Left ventricle myocardium inferior (tissue), 1 donor: ENCODE measurements around the gene MLIP. TPM values are rescaled to one million over a fixed set of nuclear protein-coding genes. Genes with fewer than 3 reads are reported as not detected.
A peak's percentile ranks its signal among the peaks of the same experiment; 100 is the strongest.

ENCODE experiments used
- DNase-seq: peaks from one replicate; pipeline ENCODE4 v3.0.0-alpha.2; 2020
- H3K27ac ChIP-seq: fragments of 200-600 bp; replicated peaks from 2 replicates; pipeline ENCODE4 v1.8.0; 2021
- H3K27me3 ChIP-seq: fragments of 200-600 bp; 2 replicates; pipeline ENCODE4 v1.8.0; 2021; ENCODE audit warnings: low read depth
- H3K36me3 ChIP-seq: fragments of 200-600 bp; 2 replicates; pipeline ENCODE4 v1.8.0; 2021
- H3K4me1 ChIP-seq: fragments of 200-600 bp; 2 replicates; pipeline ENCODE4 v1.8.0; 2021
- H3K4me3 ChIP-seq: fragments of 200-600 bp; 2 replicates; pipeline ENCODE4 v1.8.0; 2021; ENCODE audit warnings: mild to moderate bottlenecking, moderate library complexity
- H3K9me3 ChIP-seq: fragments of 200-600 bp; replicated peaks from 2 replicates; pipeline ENCODE4 v1.8.0; 2021
- intact Hi-C: fragments of 100-400 bp; cut with micrococcal nuclease; formaldehyde crosslinking; loops from one replicate; pipeline ENCODE4 v1.11.0; 2022
- total RNA-seq: library from RNA; stranded (reverse); fragmentation: NEBNext Ultra II Directional; extraction: Animal tissue kit (Norgen Biotek cat#: 25700); gene quantifications from one replicate; pipeline ENCODE4 v1.2.1, GENCODE V29; 2021
- TF ChIP-seq, protein P1 (sequence below): fragments of 200-600 bp; IDR thresholded peaks from 2 replicates; pipeline ENCODE4 v1.8.0; 2021; ENCODE audit warnings: antibody characterized with exemption, mild to moderate bottlenecking, borderline replicate concordance
- donor health status: DM: no; HTN: yes; CAD: no; lungs with severe emphysema.

MLIP gene
- total RNA-seq, 1 donor from 2014 or later, result 397 TPM

GRCh38 chr6:54252496-54252895 lies 141.3 kb downstream of the MLIP start:
- intact Hi-C loops, result no loop called here
- peaks cover 35% of the 10 kb centered on the region for H3K4me1 ChIP-seq
- H3K4me3 ChIP-seq, result no peak overlapping the region
- DNase-seq, result no peak
- no peaks in the 10 kb centered on the region for H3K36me3 ChIP-seq
- H3K27me3 ChIP-seq, result no peaks in the 10 kb centered on the region
- TF ChIP-seq, protein P1, sequence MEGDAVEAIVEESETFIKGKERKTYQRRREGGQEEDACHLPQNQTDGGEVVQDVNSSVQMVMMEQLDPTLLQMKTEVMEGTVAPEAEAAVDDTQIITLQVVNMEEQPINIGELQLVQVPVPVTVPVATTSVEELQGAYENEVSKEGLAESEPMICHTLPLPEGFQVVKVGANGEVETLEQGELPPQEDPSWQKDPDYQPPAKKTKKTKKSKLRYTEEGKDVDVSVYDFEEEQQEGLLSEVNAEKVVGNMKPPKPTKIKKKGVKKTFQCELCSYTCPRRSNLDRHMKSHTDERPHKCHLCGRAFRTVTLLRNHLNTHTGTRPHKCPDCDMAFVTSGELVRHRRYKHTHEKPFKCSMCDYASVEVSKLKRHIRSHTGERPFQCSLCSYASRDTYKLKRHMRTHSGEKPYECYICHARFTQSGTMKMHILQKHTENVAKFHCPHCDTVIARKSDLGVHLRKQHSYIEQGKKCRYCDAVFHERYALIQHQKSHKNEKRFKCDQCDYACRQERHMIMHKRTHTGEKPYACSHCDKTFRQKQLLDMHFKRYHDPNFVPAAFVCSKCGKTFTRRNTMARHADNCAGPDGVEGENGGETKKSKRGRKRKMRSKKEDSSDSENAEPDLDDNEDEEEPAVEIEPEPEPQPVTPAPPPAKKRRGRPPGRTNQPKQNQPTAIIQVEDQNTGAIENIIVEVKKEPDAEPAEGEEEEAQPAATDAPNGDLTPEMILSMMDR, result no peak
- no peak overlapping the region for H3K27ac ChIP-seq
- no peaks in the 10 kb centered on the region for H3K9me3 ChIP-seq

DNA sequence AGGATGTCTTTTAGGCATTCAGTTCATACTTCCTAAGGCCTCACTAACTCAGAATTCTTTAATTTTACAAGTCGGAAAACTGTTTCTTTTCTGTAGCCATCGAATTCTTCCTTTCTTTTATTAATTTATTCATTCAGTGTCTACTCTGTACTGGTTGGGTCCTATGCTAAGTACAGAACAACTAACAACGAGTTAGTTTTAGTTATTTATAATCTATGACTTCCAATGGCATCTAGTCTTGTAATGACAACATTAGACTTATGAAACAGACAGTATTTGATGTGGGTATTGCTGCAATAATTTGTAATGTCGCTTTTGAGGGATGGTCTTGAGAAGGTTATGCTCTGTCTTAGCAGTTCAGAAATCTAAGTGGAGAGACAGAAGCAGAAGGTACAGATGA lies 141.7 kb downstream of the MLIP start:
- intact Hi-C loops, result no loop called here
- H3K27ac ChIP-seq, result no peak overlapping the region
- no peaks in the 10 kb centered on the region for H3K9me3 ChIP-seq
- H3K36me3 ChIP-seq, result no peaks in the 10 kb centered on the region
- TF ChIP-seq, protein P1, result no peak
- no peak for DNase-seq
- no peaks in the 10 kb centered on the region for H3K27me3 ChIP-seq
- no peak overlapping the region for H3K4me3 ChIP-seq
- H3K4me1 ChIP-seq, result peaks cover 39% of the 10 kb centered on the region

- no peak overlapping the region for H3K4me3 ChIP-seq
- H3K9me3 ChIP-seq, result no peaks in the 10 kb centered on the region
- peaks cover 40% of the 10 kb centered on the region for H3K4me1 ChIP-seq
- DNase-seq, result no peak
- no peaks in the 10 kb centered on the region for H3K36me3 ChIP-seq
- H3K27me3 ChIP-seq, result no peaks in the 10 kb centered on the region
- TF ChIP-seq, protein P1, result no peak
- H3K27ac ChIP-seq, result peak overlapping the region; percentile 74
- intact Hi-C loops, result no loop called here
Measured at GRCh38 chr6:54254886-54255285, 143.6 kb downstream of the MLIP start.

GRCh38 chr6:54255886-54256285 lies 144.6 kb downstream of the MLIP start:
- Histone ChIP-seq H3K4me1 (peaks cover 46% of the 10 kb centered on the region), H3K27ac (peak overlapping the region; percentile 74), H3K27me3 (no peaks in the 10 kb centered on the region), H3K9me3 (no peaks in the 10 kb centered on the region), H3K36me3 (no peaks in the 10 kb centered on the region), H3K4me3 (peak overlapping the region; percentile 34)
- no peak for DNase-seq
- intact Hi-C loops, result no loop called here
- TF ChIP-seq, protein P1, result no peak

DNA sequence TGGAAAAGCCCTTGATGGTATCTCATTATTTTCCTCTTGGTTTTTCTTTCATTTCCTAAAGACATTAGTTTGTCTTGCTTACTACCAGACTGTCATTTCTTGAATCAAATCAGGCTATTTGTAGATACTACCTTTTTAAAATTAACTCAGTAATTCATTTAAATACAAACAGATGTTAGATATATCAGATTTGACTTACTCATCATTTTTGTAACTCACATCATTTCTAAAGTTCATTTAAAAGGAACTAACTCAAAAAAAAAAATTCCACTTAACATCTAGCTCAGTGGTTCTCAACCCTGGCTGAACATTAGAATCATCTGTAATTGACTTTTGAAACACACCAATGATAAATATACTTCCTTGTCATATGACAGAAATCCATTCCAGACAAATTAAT lies 148.8 kb downstream of the MLIP start:
- Histone ChIP-seq H3K27ac (no peak overlapping the region), H3K4me1 (peaks cover 52% of the 10 kb centered on the region), H3K27me3 (no peaks in the 10 kb centered on the region), H3K4me3 (no peak overlapping the region), H3K36me3 (no peaks in the 10 kb centered on the region), H3K9me3 (no peaks in the 10 kb centered on the region)
- DNase-seq, result no peak
- TF ChIP-seq, protein P1, result no peak
- intact Hi-C loops, result no loop called here

DNA sequence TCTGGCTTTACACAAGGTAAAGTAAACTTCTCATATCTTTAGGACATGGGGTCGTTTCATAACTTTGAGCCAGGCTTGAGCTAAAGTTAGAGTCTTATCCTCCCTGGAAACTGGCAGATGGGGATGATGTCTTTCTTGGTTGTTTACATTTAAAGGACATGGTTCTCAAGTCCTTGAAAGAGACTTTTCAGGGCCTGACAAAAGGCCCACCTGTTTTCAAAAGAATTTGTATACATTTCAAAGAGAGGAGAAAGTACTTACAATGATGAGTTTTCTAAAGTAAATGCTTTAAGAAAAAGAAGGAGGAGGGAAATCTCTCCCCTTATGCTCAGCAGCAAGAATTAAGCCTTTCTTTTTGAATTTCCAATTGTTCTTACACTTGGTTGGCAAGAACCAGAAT lies 151.3 kb downstream of the MLIP start:
- intact Hi-C loops, result no loop called here

More for the DNA sequence above, 151.3 kb downstream of the MLIP start:
- H3K4me3 ChIP-seq, result no peak overlapping the region
- H3K27me3 ChIP-seq, result no peaks in the 10 kb centered on the region
- H3K9me3 ChIP-seq, result no peaks in the 10 kb centered on the region
- DNase-seq, result no peak
- no peaks in the 10 kb centered on the region for H3K36me3 ChIP-seq
- TF ChIP-seq, protein P1, result no peak
- H3K27ac ChIP-seq, result no peak overlapping the region
- peaks cover 36% of the 10 kb centered on the region for H3K4me1 ChIP-seq
